Tibial artery (tissue), 4 donors: ENCODE data around the gene CFAP74.

Experiments
- DNase-seq, 2 donors: peaks; one replicate each; pipeline ENCODE4 v3.0.0-alpha.2; 2019
- H3K27ac ChIP-seq, 2 donors: fragments of 200-600 bp; sonication (generic) in 1 of 2; 1 replicate in 1 of 2; 2 replicates in 1 of 2; pipeline ENCODE4 v1.5.1; 2018 to 2019; ENCODE audit warnings: mild to moderate bottlenecking in 1 of 2
- H3K27me3 ChIP-seq, 2 donors: fragments of 200-600 bp; sonication (generic) in 1 of 2; one replicate each; pipeline versions ENCODE4 v1.5.1 to v1.6.0; 2016 to 2019
- H3K36me3 ChIP-seq, 3 donors: fragments of 200-600 bp; sonication (generic) in 2 of 3; one replicate each; pipeline ENCODE4 v1.5.1; 2016 to 2019; ENCODE audit warnings: mild to moderate bottlenecking in 2 of 3
- H3K4me1 ChIP-seq, 4 donors: fragments of 200-600 bp; sonication (generic) in 2 of 4; 1 replicate in 3 of 4; 2 replicates in 1 of 4; pipeline ENCODE4 v1.5.1; 2016 to 2019
- H3K4me3 ChIP-seq, 2 donors: fragments of 200-600 bp; sonication (generic) in 1 of 2; 1 replicate in 1 of 2; 2 replicates in 1 of 2; pipeline ENCODE4 v1.5.1; 2018 to 2019; ENCODE audit warnings: mild to moderate bottlenecking in 2 of 2
- H3K9me3 ChIP-seq, 3 donors: fragments of 200-600 bp; sonication (generic) in 1 of 3; one replicate each; pipeline ENCODE4 v1.5.1; 2016 to 2019
- CTCF ChIP-seq, 2 experiments: fragments of 200-600 bp in 1 of 2; fragments of 450-650 bp in 1 of 2; IDR thresholded peaks; one replicate each; pipeline ENCODE4 v1.5.1; 2017 to 2019; ENCODE audit warnings: antibody characterized with exemption in 2 of 2, mild to moderate bottlenecking in 1 of 2, moderate library complexity in 1 of 2
- intact Hi-C: fragments of 100-400 bp; cut with DNase I; formaldehyde crosslinking; loops from one replicate; pipeline ENCODE4 v1.15.0; 2023; ENCODE audit warnings: low total_unique reads

The CFAP74 gene

GRCh38 chr1:1895456-1896336, 107.9 kb downstream of the CFAP74 start:
- no peak for TF ChIP-seq CTCF (IDR thresholded peaks at IDR 0.05)
- intact Hi-C loops, result loop anchor here (10.0 kb wide), 1 partner anchor 111 kb away; no protein-coding TSS in a partner anchor
- Histone ChIP-seq H3K36me3 (no peaks in the 10 kb centered on the region), H3K9me3 (no peaks in the 10 kb centered on the region), H3K27ac (no peak overlapping the region), H3K27me3 (peaks cover 0 to 27% of the 10 kb centered on the region in 2 donors), H3K4me1 (peaks cover 0 to 29% (median 26%) of the 10 kb centered on the region in 4 donors), H3K4me3 (no peak overlapping the region)
- no peak for DNase-seq

GRCh38 chr1:1895060-1895418, 108.5 kb downstream of the CFAP74 start:
- Histone ChIP-seq H3K36me3 (no peaks in the 10 kb centered on the region), H3K9me3 (no peaks in the 10 kb centered on the region), H3K27me3 (peaks cover 0 to 22% of the 10 kb centered on the region in 2 donors), H3K27ac (no peak overlapping the region), H3K4me1 (peaks cover 0 to 29% (median 26%) of the 10 kb centered on the region in 4 donors), H3K4me3 (no peak overlapping the region)
- intact Hi-C loops, result loop anchor here (10.0 kb wide), 1 partner anchor 110 kb away; no protein-coding TSS in a partner anchor
- TF ChIP-seq CTCF (IDR thresholded peaks at IDR 0.05), result no peak
- DNase-seq, result no peak

- Histone ChIP-seq H3K9me3 (no peaks in the 10 kb centered on the region), H3K4me1 (peaks cover 0 to 32% (median 27%) of the 10 kb centered on the region in 4 donors), H3K4me3 (no peak overlapping the region), H3K27me3 (peaks cover 0 to 17% of the 10 kb centered on the region in 2 donors), H3K27ac (no peak overlapping the region), H3K36me3 (no peaks in the 10 kb centered on the region)
- no peak for TF ChIP-seq CTCF (IDR thresholded peaks at IDR 0.05)
- no peak for DNase-seq
- intact Hi-C loops, result loop anchor here (10.0 kb wide), 1 partner anchor 110 kb away; no protein-coding TSS in a partner anchor
Observed at GRCh38 chr1:1894354-1895059, 109.1 kb downstream of the CFAP74 start.

- Histone ChIP-seq H3K4me3 (no peak overlapping the region), H3K9me3 (no peaks in the 10 kb centered on the region), H3K4me1 (peaks cover 0 to 37% (median 31%) of the 10 kb centered on the region in 4 donors), H3K36me3 (no peaks in the 10 kb centered on the region), H3K27me3 (peaks cover 0 to 13% of the 10 kb centered on the region in 2 donors), H3K27ac (no peak overlapping the region)
- intact Hi-C loops, result loop anchor here (10.0 kb wide), 1 partner anchor 109 kb away; no protein-coding TSS in a partner anchor
- TF ChIP-seq CTCF (IDR thresholded peaks at IDR 0.05), result no peak
- no peak for DNase-seq
Observed at GRCh38 chr1:1893997-1894353, 109.6 kb downstream of the CFAP74 start.

GRCh38 chr1:1893291-1893985, 110.1 kb downstream of the CFAP74 start:
- Histone ChIP-seq H3K27me3 (peaks cover 0 to 13% of the 10 kb centered on the region in 2 donors), H3K4me3 (no peak overlapping the region), H3K36me3 (no peaks in the 10 kb centered on the region), H3K27ac (no peak overlapping the region), H3K4me1 (peaks cover 0 to 42% (median 35%) of the 10 kb centered on the region in 4 donors), H3K9me3 (no peaks in the 10 kb centered on the region)
- TF ChIP-seq CTCF (IDR thresholded peaks at IDR 0.05), result no peak
- intact Hi-C loops, result loop anchor here (10.0 kb wide), 1 partner anchor 109 kb away; no protein-coding TSS in a partner anchor
- DNase-seq, result no peak
